Osteoblast (primary cell): Measurements from ENCODE around the gene ZNF506. TPM values are rescaled to one million over a fixed set of nuclear protein-coding genes. Genes with fewer than 3 reads are reported as not detected.
"Not testable (repeated sequence)": the region's sequence is repeated elsewhere in the genome, so short reads cannot be mapped to it uniquely, and the experiment has no call there.

Experiments
- DNase-seq: peaks from one replicate; pipeline ENCODE4 v3.0.0; 2011; ENCODE audit warnings: low spot score, mixed read lengths; ENCODE audit not compliant: insufficient read length; ENCODE audit errors: missing footprints
- H2AFZ ChIP-seq: 2 replicates; pipeline ENCODE4 v1.6.0; 2011; ENCODE audit warnings: mild to moderate bottlenecking, low read length
- H3K27ac ChIP-seq: 2 replicates; pipeline ENCODE4 v1.5.1; 2011; ENCODE audit warnings: mild to moderate bottlenecking, low read depth, low read length, moderate library complexity
- H3K27me3 ChIP-seq: 2 replicates; pipeline ENCODE4 v1.6.0; 2012; ENCODE audit warnings: mild to moderate bottlenecking, control low read depth, inconsistent platforms, low read length, moderate library complexity; ENCODE audit not compliant: insufficient read depth
- H3K36me3 ChIP-seq: 2 replicates; pipeline ENCODE4 v1.5.1; 2011; ENCODE audit warnings: mild to moderate bottlenecking, low read length, control low read depth, moderate library complexity; ENCODE audit not compliant: insufficient read depth
- H3K4me1 ChIP-seq: 2 replicates; pipeline ENCODE4 v1.5.1; 2011; ENCODE audit warnings: mild to moderate bottlenecking, low read length, control low read depth, moderate library complexity; ENCODE audit not compliant: insufficient read depth
- H3K4me2 ChIP-seq: 2 replicates; pipeline ENCODE4 v1.6.0; 2011; ENCODE audit warnings: mild to moderate bottlenecking, low read length; ENCODE audit not compliant: insufficient read depth
- H3K4me3 ChIP-seq: fragments of 200-600 bp; sonication (generic); 3 replicates; pipeline ENCODE4 v1.5.1; 2012; ENCODE audit warnings: mild to moderate bottlenecking, low read length, inconsistent platforms; ENCODE audit not compliant: insufficient read depth
- H3K79me2 ChIP-seq: 2 replicates; pipeline ENCODE4 v1.6.0; 2012; ENCODE audit warnings: mild to moderate bottlenecking, low read length, control low read depth, inconsistent platforms; ENCODE audit not compliant: insufficient read depth
- H3K9me3 ChIP-seq: 2 replicates; pipeline ENCODE4 v1.5.1; 2011; ENCODE audit warnings: low read depth, low read length, control low read depth
- H4K20me1 ChIP-seq: 2 replicates; pipeline ENCODE4 v1.6.0; 2012; ENCODE audit warnings: mild to moderate bottlenecking, low read length, control low read depth; ENCODE audit not compliant: insufficient read depth
- CTCF ChIP-seq: IDR thresholded peaks from 2 replicates; pipeline ENCODE4 v1.5.1; 2011; ENCODE audit warnings: mild to moderate bottlenecking, low read depth, low read length, moderate library complexity; ENCODE audit errors: extremely low read depth
- total RNA-seq: library from RNA; depleted of rRNA; stranded (reverse); fragments of >200 nt; gene quantifications from 2 replicates; pipeline ENCODE4 v1.2.3, GENCODE V29; 2012

ZNF506 gene
- total RNA-seq, 1 donor = 14.8 TPM

DNA sequence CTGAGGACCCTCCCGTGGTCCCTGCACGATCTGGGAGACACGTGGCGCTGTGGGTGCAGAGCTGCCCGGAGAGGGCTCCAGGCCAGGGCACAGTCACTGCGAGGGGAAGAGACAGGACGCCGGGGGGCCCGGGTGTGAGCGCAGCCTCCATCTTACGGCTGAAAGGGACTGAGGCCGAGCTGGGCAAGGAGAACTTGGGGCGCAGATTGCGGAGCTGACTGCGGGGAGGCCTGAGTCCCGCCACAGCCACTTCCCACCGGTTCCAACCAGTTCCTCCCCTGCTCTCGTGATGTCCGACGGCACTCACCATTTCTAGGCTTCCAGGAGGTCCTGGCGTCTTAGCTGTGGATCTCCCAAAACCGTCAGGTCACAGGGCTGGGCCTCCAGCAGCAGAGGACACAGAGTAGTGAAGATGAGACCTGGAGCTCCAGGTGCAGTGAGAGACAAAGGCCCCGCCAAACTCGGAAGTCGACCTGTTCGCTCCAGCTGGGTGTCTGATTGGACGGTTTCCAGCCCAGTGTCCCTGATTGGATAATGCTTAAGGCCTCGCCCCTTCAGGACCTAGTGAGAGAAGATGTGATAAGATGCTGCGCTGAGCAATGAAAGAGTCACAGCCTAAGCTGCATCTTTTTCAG is 39.3 kb upstream of the ZNF506 start:
- no peak for DNase-seq
- no peaks in the 10 kb centered on the region for H4K20me1 ChIP-seq
- peak overlapping the region; percentile 62 for H2AFZ ChIP-seq
- no peak overlapping the region for H3K4me2 ChIP-seq
- no peaks in the 10 kb centered on the region for H3K9me3 ChIP-seq
- H3K36me3 ChIP-seq = no peaks in the 10 kb centered on the region
- H3K27me3 ChIP-seq = no peaks in the 10 kb centered on the region
- no peak for TF ChIP-seq CTCF
- H3K27ac ChIP-seq = no peak overlapping the region
- no peaks in the 10 kb centered on the region for H3K79me2 ChIP-seq
- H3K4me3 ChIP-seq = no peak overlapping the region
- no peaks in the 10 kb centered on the region for H3K4me1 ChIP-seq

DNA sequence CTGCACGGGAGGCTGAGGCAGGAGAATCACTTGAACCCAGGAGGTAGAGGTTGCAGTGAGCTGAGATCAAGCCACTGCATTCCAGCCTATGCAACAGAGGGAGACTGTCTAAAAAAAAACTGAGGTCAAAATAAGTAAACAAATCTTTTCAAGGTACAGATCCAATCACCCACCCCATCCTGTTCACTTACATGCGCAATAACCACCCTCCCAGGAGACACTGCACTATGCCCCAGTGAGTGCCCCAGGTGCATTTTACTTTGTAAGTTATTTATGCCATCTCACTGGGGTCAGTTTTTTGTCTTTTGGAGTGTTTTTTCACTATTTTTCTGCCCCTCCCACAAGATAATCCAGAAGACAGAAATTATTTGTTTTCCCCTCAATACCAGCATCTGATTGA is 37.2 kb upstream of the ZNF506 start:
- Histone ChIP-seq H3K4me1 (no peaks in the 10 kb centered on the region), H3K27ac (no peak overlapping the region), H3K36me3 (no peaks in the 10 kb centered on the region), H3K79me2 (no peaks in the 10 kb centered on the region), H2AFZ (no peak overlapping the region), H3K4me2 (no peak overlapping the region), H3K9me3 (no peaks in the 10 kb centered on the region), H3K27me3 (no peaks in the 10 kb centered on the region), H3K4me3 (no peak overlapping the region), H4K20me1 (no peaks in the 10 kb centered on the region)
- peak; percentile 17 for DNase-seq
- no peak for TF ChIP-seq CTCF

DNA sequence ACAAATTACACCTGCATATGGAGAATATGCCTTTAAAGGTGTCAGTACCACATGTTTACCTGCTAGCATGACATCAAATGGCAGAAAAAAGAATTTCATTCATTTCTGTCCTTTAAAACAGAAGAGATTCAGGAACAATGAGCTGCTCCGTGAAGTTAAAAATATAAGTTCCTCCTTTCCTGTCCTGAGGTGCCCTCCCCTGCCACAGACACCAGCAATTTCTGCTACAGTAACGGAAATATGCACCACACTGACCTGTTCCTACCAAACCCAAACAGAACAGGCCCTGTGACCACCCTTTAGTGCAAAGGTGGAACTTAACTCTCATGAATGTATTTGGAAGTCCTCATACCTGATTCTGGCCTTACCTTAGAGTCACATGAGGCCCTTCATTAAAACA is 30.2 kb upstream of the ZNF506 start:
- H3K4me1 ChIP-seq, H3K4me2 ChIP-seq, H3K4me3 ChIP-seq, H3K79me2 ChIP-seq, H2AFZ ChIP-seq, H3K27me3 ChIP-seq, H3K36me3 ChIP-seq, H3K27ac ChIP-seq, H3K9me3 ChIP-seq, H4K20me1 ChIP-seq, DNase-seq: not testable (repeated sequence)

DNA sequence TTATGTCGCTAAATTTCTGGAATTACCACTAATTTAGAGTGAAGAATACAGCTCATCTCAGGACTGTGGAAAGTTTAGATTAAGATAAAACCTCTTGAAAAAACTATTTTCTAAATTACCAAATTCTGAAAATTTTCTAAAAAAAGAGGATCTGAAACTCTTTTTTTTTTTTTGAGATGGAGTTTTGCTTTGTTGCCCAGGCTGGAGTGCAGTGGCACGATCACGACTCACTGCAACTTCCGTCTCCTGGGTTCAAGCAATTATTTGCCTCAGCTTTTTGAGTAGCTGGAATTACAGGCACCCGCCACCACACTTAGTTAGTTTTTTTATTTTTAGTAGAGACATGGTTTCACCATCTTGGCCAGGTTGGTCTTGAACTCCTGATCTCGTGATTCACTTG is 27.5 kb upstream of the ZNF506 start:
- Histone ChIP-seq H3K79me2 (no peaks in the 10 kb centered on the region), H3K27me3 (no peaks in the 10 kb centered on the region), H3K4me2 (no peak overlapping the region), H3K36me3 (no peaks in the 10 kb centered on the region), H3K27ac (no peak overlapping the region), H4K20me1 (no peaks in the 10 kb centered on the region), H2AFZ (no peak overlapping the region), H3K4me3 (no peak overlapping the region), H3K9me3 (no peaks in the 10 kb centered on the region), H3K4me1 (no peaks in the 10 kb centered on the region)
- DNase-seq = no peak
- TF ChIP-seq CTCF = no peak
